Uterus (tissue), 2 donors: Measurements from ENCODE around the gene RRAS2.

Experiments
- POLR2A ChIP-seq, 2 donors: fragments of 450-650 bp; IDR thresholded peaks; one replicate each; pipeline ENCODE4 v1.6.1; 2016; ENCODE audit warnings: antibody characterized with exemption in 2 of 2, mild to moderate bottlenecking in 1 of 2, moderate library complexity in 1 of 2
- TF ChIP-seq, protein P1 (sequence below), 4 experiments: fragments of 200-600 bp in 2 of 4; fragments of 450-650 bp in 2 of 4; sonication (generic) in 2 of 4; IDR thresholded peaks; one replicate each; pipeline ENCODE4 v1.5.1; 2016 to 2019; ENCODE audit warnings: antibody characterized with exemption in 4 of 4, mild to moderate bottlenecking in 2 of 4, moderate library complexity in 1 of 4

DNA sequence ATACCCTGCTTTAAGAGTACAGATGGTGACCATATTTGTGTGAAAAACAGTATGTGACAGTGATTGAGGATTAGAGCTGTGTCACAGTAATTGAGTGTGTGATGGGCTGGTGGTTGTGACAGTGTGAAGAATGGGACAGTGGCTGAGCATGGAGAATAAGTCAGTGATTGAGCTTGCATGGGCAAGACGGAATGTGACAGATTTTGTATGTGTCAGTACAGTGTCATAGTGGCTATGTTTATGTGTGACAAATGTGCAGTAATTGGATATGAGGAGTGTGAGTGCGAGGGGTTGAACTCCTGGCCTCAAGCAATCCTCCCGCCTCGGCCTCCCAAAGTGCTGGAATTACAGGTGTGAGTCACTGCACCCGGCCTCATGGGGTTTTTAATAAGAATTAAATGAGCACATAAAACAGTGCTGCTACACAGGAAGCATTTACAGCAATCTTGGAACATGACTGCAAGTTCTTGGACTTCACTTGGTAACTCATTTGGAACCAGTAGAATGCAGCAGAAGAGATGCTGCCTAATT, 583 bp upstream of the RRAS2 start:
- TF ChIP-seq, protein P1, sequence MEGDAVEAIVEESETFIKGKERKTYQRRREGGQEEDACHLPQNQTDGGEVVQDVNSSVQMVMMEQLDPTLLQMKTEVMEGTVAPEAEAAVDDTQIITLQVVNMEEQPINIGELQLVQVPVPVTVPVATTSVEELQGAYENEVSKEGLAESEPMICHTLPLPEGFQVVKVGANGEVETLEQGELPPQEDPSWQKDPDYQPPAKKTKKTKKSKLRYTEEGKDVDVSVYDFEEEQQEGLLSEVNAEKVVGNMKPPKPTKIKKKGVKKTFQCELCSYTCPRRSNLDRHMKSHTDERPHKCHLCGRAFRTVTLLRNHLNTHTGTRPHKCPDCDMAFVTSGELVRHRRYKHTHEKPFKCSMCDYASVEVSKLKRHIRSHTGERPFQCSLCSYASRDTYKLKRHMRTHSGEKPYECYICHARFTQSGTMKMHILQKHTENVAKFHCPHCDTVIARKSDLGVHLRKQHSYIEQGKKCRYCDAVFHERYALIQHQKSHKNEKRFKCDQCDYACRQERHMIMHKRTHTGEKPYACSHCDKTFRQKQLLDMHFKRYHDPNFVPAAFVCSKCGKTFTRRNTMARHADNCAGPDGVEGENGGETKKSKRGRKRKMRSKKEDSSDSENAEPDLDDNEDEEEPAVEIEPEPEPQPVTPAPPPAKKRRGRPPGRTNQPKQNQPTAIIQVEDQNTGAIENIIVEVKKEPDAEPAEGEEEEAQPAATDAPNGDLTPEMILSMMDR (IDR thresholded peaks at IDR 0.05), result no peak
- no peak for TF ChIP-seq POLR2A (IDR thresholded peaks at IDR 0.05)
